Measurements from ENCODE around the gene EIF3J.
"Not testable (repeated sequence)": the region's sequence is repeated elsewhere in the genome, so short reads cannot be mapped to it uniquely, and the experiment has no call there.

Gene EIF3J

GRCh38 chr15:44537735-44538240, 841 bp downstream of the EIF3J start:
- H3K4me1 ChIP-seq (ENCODE audit: insufficient read depth, low read length, poor library complexity, severe bottlenecking) = peaks cover 51% of the 10 kb centered on the region
- peaks cover 37% of the 10 kb centered on the region for H4K20me1 ChIP-seq (ENCODE audit: insufficient read depth, low read length, poor library complexity, severe bottlenecking)
- peak overlapping the region; percentile 94 for H3K4me2 ChIP-seq (ENCODE audit: low read depth, low read length, poor library complexity, severe bottlenecking)
- H3K4me3 ChIP-seq (ENCODE audit: low read length, poor library complexity, severe bottlenecking) = peak overlapping the region; percentile 88
- H3K9me3 ChIP-seq (ENCODE audit: insufficient read depth, low read depth, low read length) = no peaks in the 10 kb centered on the region
- H3K27me3 ChIP-seq (ENCODE audit: insufficient read depth, low read length, poor library complexity, severe bottlenecking) = no peaks in the 10 kb centered on the region
- H3K9me2 ChIP-seq (replicated peaks; ENCODE audit: low read depth, low read length) = no peaks in the 10 kb centered on the region
- H3F3A ChIP-seq (ENCODE audit: low read depth) = no peaks in the 10 kb centered on the region
- H3K36me3 ChIP-seq (ENCODE audit: insufficient read depth, low read length) = no peaks in the 10 kb centered on the region
- peak overlapping the region; percentile 70 for H2AFZ ChIP-seq (ENCODE audit: low read length)
- H3K9ac ChIP-seq (ENCODE audit: low read depth, low read length, poor library complexity, severe bottlenecking) = peak overlapping the region; percentile 84
- no peak for TF ChIP-seq CTCF (conservative IDR thresholded peaks at IDR 0.05; ENCODE audit: low read length)
- TF ChIP-seq EZH2phosphoT487 (IDR thresholded peaks at IDR 0.05; ENCODE audit: borderline replicate concordance) = no peak
- peaks cover 70% of the 10 kb centered on the region for H3K79me2 ChIP-seq (ENCODE audit: insufficient read depth, low read length)

- Histone ChIP-seq H3K27me3 (ENCODE audit: insufficient read depth, low read length, poor library complexity, severe bottlenecking) (no peaks in the 10 kb centered on the region), H3K9me3 (ENCODE audit: insufficient read depth, low read depth, low read length) (no peaks in the 10 kb centered on the region), H3K79me2 (ENCODE audit: insufficient read depth, low read length) (peaks cover 80% of the 10 kb centered on the region), H3K4me3 (ENCODE audit: low read length, poor library complexity, severe bottlenecking) (peak overlapping the region; percentile 45), H3K4me2 (ENCODE audit: low read depth, low read length, poor library complexity, severe bottlenecking) (peak overlapping the region; percentile 52), H3K4me1 (ENCODE audit: insufficient read depth, low read length, poor library complexity, severe bottlenecking) (peaks cover 47% of the 10 kb centered on the region), H3F3A (ENCODE audit: low read depth) (no peaks in the 10 kb centered on the region), H3K9ac (ENCODE audit: low read depth, low read length, poor library complexity, severe bottlenecking) (peak overlapping the region; percentile 7), H4K20me1 (ENCODE audit: insufficient read depth, low read length, poor library complexity, severe bottlenecking) (peaks cover 61% of the 10 kb centered on the region), H2AFZ (ENCODE audit: low read length) (no peak overlapping the region), H3K9me2 (replicated peaks; ENCODE audit: low read depth, low read length) (no peaks in the 10 kb centered on the region), H3K36me3 (ENCODE audit: insufficient read depth, low read length) (no peaks in the 10 kb centered on the region)
- TF ChIP-seq EZH2phosphoT487 (IDR thresholded peaks at IDR 0.05; ENCODE audit: borderline replicate concordance) (no peak), CTCF (conservative IDR thresholded peaks at IDR 0.05; ENCODE audit: low read length) (no peak)
These were observed 4.5 kb downstream of the EIF3J start for GRCh38 chr15:44541282-44541958.

GRCh38 chr15:44542596-44542995, 5.6 kb downstream of the EIF3J start:
- H3K4me2 ChIP-seq (ENCODE audit: low read depth, low read length, poor library complexity, severe bottlenecking) = peak overlapping the region; percentile 52

GRCh38 chr15:44544745-44545144, 7.8 kb downstream of the EIF3J start:
- not testable (repeated sequence) for H3K36me3 ChIP-seq (ENCODE audit: insufficient read depth, low read length); H3K9ac ChIP-seq (ENCODE audit: low read depth, low read length, poor library complexity, severe bottlenecking); H3K9me2 ChIP-seq (replicated peaks; ENCODE audit: low read depth, low read length); H3K9me3 ChIP-seq (ENCODE audit: insufficient read depth, low read depth, low read length); H2AFZ ChIP-seq (ENCODE audit: low read length); H3K27me3 ChIP-seq (ENCODE audit: insufficient read depth, low read length, poor library complexity, severe bottlenecking); H3K4me3 ChIP-seq (ENCODE audit: low read length, poor library complexity, severe bottlenecking); H3F3A ChIP-seq (ENCODE audit: low read depth)
- Histone ChIP-seq H3K79me2 (ENCODE audit: insufficient read depth, low read length) (peaks cover 84% of the 10 kb centered on the region), H4K20me1 (ENCODE audit: insufficient read depth, low read length, poor library complexity, severe bottlenecking) (peaks cover 55% of the 10 kb centered on the region), H3K4me2 (ENCODE audit: low read depth, low read length, poor library complexity, severe bottlenecking) (peak overlapping the region; percentile 51), H3K4me1 (ENCODE audit: insufficient read depth, low read length, poor library complexity, severe bottlenecking) (peaks cover 34% of the 10 kb centered on the region)

More at GRCh38 chr15:44542596-44542995, 5.6 kb downstream of the EIF3J start:
- H3K4me3 ChIP-seq (ENCODE audit: low read length, poor library complexity, severe bottlenecking) = peak overlapping the region; percentile 45
- peaks cover 47% of the 10 kb centered on the region for H3K4me1 ChIP-seq (ENCODE audit: insufficient read depth, low read length, poor library complexity, severe bottlenecking)
- TF ChIP-seq CTCF (conservative IDR thresholded peaks at IDR 0.05; ENCODE audit: low read length) (no peak), EZH2phosphoT487 (IDR thresholded peaks at IDR 0.05; ENCODE audit: borderline replicate concordance) (no peak)
- no peaks in the 10 kb centered on the region for H3K36me3 ChIP-seq (ENCODE audit: insufficient read depth, low read length)
- H3K27me3 ChIP-seq (ENCODE audit: insufficient read depth, low read length, poor library complexity, severe bottlenecking) = no peaks in the 10 kb centered on the region
- peak overlapping the region; percentile 7 for H3K9ac ChIP-seq (ENCODE audit: low read depth, low read length, poor library complexity, severe bottlenecking)
- no peaks in the 10 kb centered on the region for H3K9me2 ChIP-seq (replicated peaks; ENCODE audit: low read depth, low read length)
- no peaks in the 10 kb centered on the region for H3K9me3 ChIP-seq (ENCODE audit: insufficient read depth, low read depth, low read length)
- no peak overlapping the region for H2AFZ ChIP-seq (ENCODE audit: low read length)
- H3F3A ChIP-seq (ENCODE audit: low read depth) = no peaks in the 10 kb centered on the region
- H3K79me2 ChIP-seq (ENCODE audit: insufficient read depth, low read length) = peaks cover 87% of the 10 kb centered on the region
- H4K20me1 ChIP-seq (ENCODE audit: insufficient read depth, low read length, poor library complexity, severe bottlenecking) = peaks cover 60% of the 10 kb centered on the region

All from Loucy (cell line).